Measurements from ENCODE around the gene ZNF385D.

ZNF385D gene

GRCh38 chr3:21665444-21666100, 85.4 kb downstream of the ZNF385D start:
- DNase-seq = no peak

GRCh38 chr3:21664996-21665395, 86.0 kb downstream of the ZNF385D start:
- no peak for DNase-seq

- DNase-seq = no peak
Observed at GRCh38 chr3:21662403-21662802, 88.6 kb downstream of the ZNF385D start.

- no peak for DNase-seq
Observed at GRCh38 chr3:21654662-21655061, 96.3 kb downstream of the ZNF385D start.

- no peak for DNase-seq
Observed at GRCh38 chr3:21654241-21654640, 96.8 kb downstream of the ZNF385D start.

GRCh38 chr3:21649519-21649918, 101.5 kb downstream of the ZNF385D start:
- no peak for DNase-seq

- no peak for DNase-seq
Observed at GRCh38 chr3:21647961-21648360, 103.0 kb downstream of the ZNF385D start.

GRCh38 chr3:21645121-21645897, 105.7 kb downstream of the ZNF385D start:
- no peak for DNase-seq

- no peak for DNase-seq
Observed at GRCh38 chr3:21644268-21644667, 106.7 kb downstream of the ZNF385D start.

- no peak for DNase-seq
Observed at GRCh38 chr3:21643752-21644151, 107.3 kb downstream of the ZNF385D start.

- no peak for DNase-seq
Observed at GRCh38 chr3:21642433-21642832, 108.6 kb downstream of the ZNF385D start.

- no peak for DNase-seq
Observed at GRCh38 chr3:21641959-21642358, 109.1 kb downstream of the ZNF385D start.

- DNase-seq = no peak
Observed at GRCh38 chr3:21638488-21638887, 112.5 kb downstream of the ZNF385D start.

- DNase-seq = no peak
Observed at GRCh38 chr3:21634112-21634511, 116.9 kb downstream of the ZNF385D start.

GRCh38 chr3:21624524-21624923, 126.5 kb downstream of the ZNF385D start:
- no peak for DNase-seq

- DNase-seq = no peak
Observed at GRCh38 chr3:21621181-21621651, 129.8 kb downstream of the ZNF385D start.

GRCh38 chr3:21620511-21621155, 130.4 kb downstream of the ZNF385D start:
- no peak for DNase-seq

- no peak for DNase-seq
Observed at GRCh38 chr3:21618695-21619094, 132.3 kb downstream of the ZNF385D start.

- DNase-seq = no peak
Observed at GRCh38 chr3:21613372-21614070, 137.5 kb downstream of the ZNF385D start.

- no peak for DNase-seq
Observed at GRCh38 chr3:21601178-21601577, 149.8 kb downstream of the ZNF385D start.

GRCh38 chr3:21599890-21600289, 151.1 kb downstream of the ZNF385D start:
- DNase-seq = no peak

GRCh38 chr3:21592828-21593227, 158.2 kb downstream of the ZNF385D start:
- DNase-seq = no peak

GRCh38 chr3:21587894-21588293, 163.1 kb downstream of the ZNF385D start:
- no peak for DNase-seq
